Measurements from ENCODE around the gene NEO1.
A peak's percentile ranks its signal among the peaks of the same experiment; 100 is the strongest.

Gene NEO1

GRCh38 chr15:73323374-73323955 is 271.2 kb downstream of the NEO1 start:
- peaks cover 21% of the 10 kb centered on the region for H3K36me3 ChIP-seq (ENCODE audit: control insufficient read depth, insufficient read depth, low read length)

DNA sequence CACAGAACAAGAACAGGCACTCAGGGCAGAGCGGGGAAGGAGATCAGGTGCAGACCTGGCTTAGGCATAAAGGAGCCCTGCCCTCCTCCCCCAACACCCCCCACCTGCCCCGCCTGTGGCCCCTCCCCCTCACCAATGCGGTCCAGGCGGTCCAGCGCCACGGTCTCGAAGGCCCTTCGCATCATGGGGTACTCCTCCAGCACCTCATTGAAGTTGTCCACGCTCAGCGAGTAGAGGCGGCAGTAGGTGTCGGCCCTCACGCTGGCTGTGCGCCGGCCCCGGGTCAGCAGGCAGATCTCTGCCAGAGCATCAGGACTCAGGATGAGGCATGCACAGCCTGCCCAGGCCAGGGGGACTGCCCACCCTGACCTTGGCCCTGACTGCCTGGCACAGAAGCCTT is 271.7 kb downstream of the NEO1 start:
- Histone ChIP-seq H3K9me3 (ENCODE audit: control insufficient read depth, insufficient read depth, low read length) (no peaks in the 10 kb centered on the region), H3K36me3 (ENCODE audit: control insufficient read depth, insufficient read depth, low read length) (peaks cover 24% of the 10 kb centered on the region), H3K9ac (ENCODE audit: low read depth, low read length) (no peak overlapping the region)

More at GRCh38 chr15:73323374-73323955, 271.2 kb downstream of the NEO1 start:
- H3K4me3 ChIP-seq (ENCODE audit: low read depth, low read length): no peak overlapping the region
- H3K4me1 ChIP-seq (ENCODE audit: control insufficient read depth, insufficient read depth, low read length): no peaks in the 10 kb centered on the region
- H3K9ac ChIP-seq (ENCODE audit: low read depth, low read length): no peak overlapping the region
- no peaks in the 10 kb centered on the region for H3K27me3 ChIP-seq (ENCODE audit: control insufficient read depth, insufficient read depth, low read length)
- no peak overlapping the region for H3K27ac ChIP-seq (ENCODE audit: low read depth, low read length)
- no peaks in the 10 kb centered on the region for H3K9me3 ChIP-seq (ENCODE audit: control insufficient read depth, insufficient read depth, low read length)

DNA sequence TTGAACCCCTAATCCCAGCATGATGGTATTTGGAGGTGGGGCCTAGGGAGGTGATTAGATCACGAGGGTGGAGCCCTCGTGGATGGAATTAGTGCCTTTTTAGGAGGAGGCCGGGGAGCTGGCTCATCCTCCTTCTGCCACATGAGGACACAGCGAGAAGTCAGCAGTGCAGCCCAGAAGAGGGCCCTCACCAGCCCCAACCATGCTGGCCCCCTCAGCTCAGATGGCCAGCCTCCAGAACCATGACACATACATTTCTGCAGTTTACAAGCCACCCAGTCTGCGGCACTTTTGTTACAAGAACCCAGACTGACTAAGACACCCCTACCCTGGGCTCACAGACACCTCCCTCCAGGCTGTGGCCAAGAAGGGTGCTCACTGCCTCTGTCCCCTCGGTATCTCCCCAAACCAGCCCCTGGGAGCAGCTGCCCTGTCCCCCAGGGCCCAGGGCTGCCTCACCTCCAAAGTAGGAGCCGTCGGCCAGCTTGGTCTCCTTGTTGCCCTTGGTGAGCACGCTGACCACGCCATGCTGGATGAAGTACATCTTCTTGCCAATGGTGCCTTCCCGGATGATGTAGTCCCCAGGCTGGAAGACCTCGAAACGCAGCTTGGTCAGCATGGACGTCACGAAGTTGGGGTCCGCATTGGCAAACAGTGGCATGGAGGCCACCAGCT is 272.4 kb downstream of the NEO1 start:
- Histone ChIP-seq H3K4me3 (ENCODE audit: low read depth, low read length) (no peak overlapping the region), H3K27ac (ENCODE audit: low read depth, low read length) (no peak overlapping the region), H3K36me3 (ENCODE audit: control insufficient read depth, insufficient read depth, low read length) (peaks cover 24% of the 10 kb centered on the region), H3K9ac (ENCODE audit: low read depth, low read length) (no peak overlapping the region), H3K4me1 (ENCODE audit: control insufficient read depth, insufficient read depth, low read length) (no peaks in the 10 kb centered on the region), H3K27me3 (ENCODE audit: control insufficient read depth, insufficient read depth, low read length) (no peaks in the 10 kb centered on the region), H3K9me3 (ENCODE audit: control insufficient read depth, insufficient read depth, low read length) (no peaks in the 10 kb centered on the region)

More for the DNA sequence above, 271.7 kb downstream of the NEO1 start:
- Histone ChIP-seq H3K27me3 (ENCODE audit: control insufficient read depth, insufficient read depth, low read length) (no peaks in the 10 kb centered on the region), H3K4me1 (ENCODE audit: control insufficient read depth, insufficient read depth, low read length) (no peaks in the 10 kb centered on the region), H3K4me3 (ENCODE audit: low read depth, low read length) (no peak overlapping the region), H3K27ac (ENCODE audit: low read depth, low read length) (no peak overlapping the region)

GRCh38 chr15:73325191-73325861 is 273.1 kb downstream of the NEO1 start:
- Histone ChIP-seq H3K9ac (ENCODE audit: low read depth, low read length) (no peak overlapping the region), H3K27ac (ENCODE audit: low read depth, low read length) (no peak overlapping the region), H3K36me3 (ENCODE audit: control insufficient read depth, insufficient read depth, low read length) (peaks cover 24% of the 10 kb centered on the region), H3K9me3 (ENCODE audit: control insufficient read depth, insufficient read depth, low read length) (no peaks in the 10 kb centered on the region), H3K27me3 (ENCODE audit: control insufficient read depth, insufficient read depth, low read length) (no peaks in the 10 kb centered on the region), H3K4me1 (ENCODE audit: control insufficient read depth, insufficient read depth, low read length) (no peaks in the 10 kb centered on the region), H3K4me3 (ENCODE audit: low read depth, low read length) (no peak overlapping the region)

GRCh38 chr15:73326157-73326556 is 273.9 kb downstream of the NEO1 start:
- Histone ChIP-seq H3K9me3 (ENCODE audit: control insufficient read depth, insufficient read depth, low read length) (no peaks in the 10 kb centered on the region), H3K9ac (ENCODE audit: low read depth, low read length) (no peak overlapping the region), H3K36me3 (ENCODE audit: control insufficient read depth, insufficient read depth, low read length) (peaks cover 24% of the 10 kb centered on the region), H3K27me3 (ENCODE audit: control insufficient read depth, insufficient read depth, low read length) (no peaks in the 10 kb centered on the region), H3K27ac (ENCODE audit: low read depth, low read length) (no peak overlapping the region), H3K4me3 (ENCODE audit: low read depth, low read length) (no peak overlapping the region), H3K4me1 (ENCODE audit: control insufficient read depth, insufficient read depth, low read length) (no peaks in the 10 kb centered on the region)

DNA sequence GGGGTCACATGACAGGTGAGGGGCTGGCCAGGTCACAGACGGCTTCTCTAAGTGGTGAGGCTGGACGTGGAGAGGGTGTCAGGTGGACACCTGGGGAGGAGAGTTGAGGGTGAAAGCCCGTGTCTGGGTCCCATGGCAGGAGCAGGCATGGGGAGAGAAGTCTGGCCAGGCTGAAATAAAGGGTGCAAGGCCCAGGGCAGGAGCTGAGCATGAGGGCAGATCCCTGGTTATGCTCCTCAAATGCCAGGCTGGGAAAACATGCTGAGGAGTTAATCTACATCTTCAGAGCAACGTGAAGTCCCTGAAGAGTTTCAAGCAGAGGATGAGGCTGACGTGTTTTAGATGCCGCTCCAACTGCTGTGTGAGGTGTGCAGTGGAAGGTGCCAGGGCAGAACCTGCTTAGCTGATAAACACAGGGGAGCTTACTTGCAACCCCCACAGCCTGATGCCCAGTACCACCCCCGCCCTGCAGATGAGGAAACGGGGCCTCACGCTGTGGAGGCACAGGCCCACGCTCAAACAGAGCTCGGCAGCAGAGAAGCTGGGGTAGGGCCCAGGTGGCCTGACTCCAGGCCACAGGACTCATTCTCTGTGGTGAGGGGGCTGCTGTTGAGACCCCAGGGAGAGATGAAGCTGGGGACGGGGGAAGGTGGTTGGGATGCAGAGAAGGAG is 276.0 kb downstream of the NEO1 start:
- Histone ChIP-seq H3K36me3 (ENCODE audit: control insufficient read depth, insufficient read depth, low read length) (peaks cover 25% of the 10 kb centered on the region), H3K9ac (ENCODE audit: low read depth, low read length) (no peak overlapping the region), H3K27ac (ENCODE audit: low read depth, low read length) (no peak overlapping the region), H3K9me3 (ENCODE audit: control insufficient read depth, insufficient read depth, low read length) (no peaks in the 10 kb centered on the region), H3K4me1 (ENCODE audit: control insufficient read depth, insufficient read depth, low read length) (no peaks in the 10 kb centered on the region), H3K27me3 (ENCODE audit: control insufficient read depth, insufficient read depth, low read length) (no peaks in the 10 kb centered on the region), H3K4me3 (ENCODE audit: low read depth, low read length) (no peak overlapping the region)

DNA sequence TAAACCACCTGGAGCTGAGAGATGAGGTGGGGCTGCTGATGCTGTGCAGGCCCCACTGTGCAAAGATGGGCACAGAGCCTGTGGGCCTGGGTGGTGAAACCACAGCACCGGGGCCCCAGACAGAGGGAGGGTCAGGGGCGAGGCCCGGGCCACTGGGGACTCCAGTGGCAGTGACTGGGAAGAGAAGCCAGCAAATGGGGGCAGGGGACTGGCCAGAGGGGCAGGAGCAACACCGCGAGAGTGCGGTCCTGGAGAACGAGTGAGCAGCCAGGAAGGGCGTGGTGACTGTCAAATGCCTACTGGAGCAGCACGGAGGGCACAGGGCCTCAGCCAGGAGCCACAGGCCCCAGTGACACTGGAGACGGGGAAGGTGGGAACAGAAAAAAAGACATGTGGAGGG is 276.7 kb downstream of the NEO1 start:
- Histone ChIP-seq H3K36me3 (ENCODE audit: control insufficient read depth, insufficient read depth, low read length) (peaks cover 21% of the 10 kb centered on the region), H3K27ac (ENCODE audit: low read depth, low read length) (no peak overlapping the region), H3K4me3 (ENCODE audit: low read depth, low read length) (no peak overlapping the region), H3K4me1 (ENCODE audit: control insufficient read depth, insufficient read depth, low read length) (no peaks in the 10 kb centered on the region), H3K9me3 (ENCODE audit: control insufficient read depth, insufficient read depth, low read length) (no peaks in the 10 kb centered on the region), H3K9ac (ENCODE audit: low read depth, low read length) (no peak overlapping the region), H3K27me3 (ENCODE audit: control insufficient read depth, insufficient read depth, low read length) (no peaks in the 10 kb centered on the region)

DNA sequence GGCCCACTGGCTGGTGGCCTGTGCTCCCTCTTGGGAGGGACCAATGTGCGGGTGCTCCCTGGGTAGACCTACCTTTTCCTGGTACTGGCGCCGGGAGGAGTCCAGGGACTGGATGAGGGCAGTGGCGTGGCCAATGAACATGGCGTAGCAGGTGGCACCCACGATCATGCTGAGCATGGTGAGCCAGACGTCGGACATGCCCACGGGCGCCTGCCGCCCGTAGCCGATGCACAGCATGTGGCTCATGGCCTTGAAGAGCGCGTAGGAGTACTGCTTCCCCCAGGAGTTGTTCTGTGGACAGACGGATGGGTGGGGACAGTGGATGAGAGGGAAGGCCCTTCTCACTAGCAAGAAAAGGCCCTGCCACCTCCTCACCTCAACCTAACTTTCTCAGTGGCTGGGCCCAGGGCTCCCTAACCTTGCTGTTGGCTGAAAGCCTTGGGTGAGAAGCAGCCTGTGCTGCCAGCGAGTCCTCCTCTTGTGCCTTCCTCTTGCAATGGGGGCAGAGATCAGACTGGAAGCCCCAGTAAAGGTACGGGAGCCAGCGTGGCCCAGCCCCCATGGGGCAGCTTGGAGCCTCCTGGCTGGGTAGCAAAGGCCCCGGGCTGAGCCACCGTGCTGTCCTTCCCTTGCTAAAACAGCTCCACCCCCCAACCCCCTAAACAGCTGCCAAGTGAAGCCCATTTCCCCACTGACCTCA is 277.4 kb downstream of the NEO1 start:
- H3K4me3 ChIP-seq (ENCODE audit: low read depth, low read length): no peak overlapping the region
- H3K4me1 ChIP-seq (ENCODE audit: control insufficient read depth, insufficient read depth, low read length): no peaks in the 10 kb centered on the region
- no peak overlapping the region for H3K9ac ChIP-seq (ENCODE audit: low read depth, low read length)
- no peaks in the 10 kb centered on the region for H3K27me3 ChIP-seq (ENCODE audit: control insufficient read depth, insufficient read depth, low read length)
- H3K36me3 ChIP-seq (ENCODE audit: control insufficient read depth, insufficient read depth, low read length): peaks cover 18% of the 10 kb centered on the region
- H3K27ac ChIP-seq (ENCODE audit: low read depth, low read length): no peak overlapping the region
- H3K9me3 ChIP-seq (ENCODE audit: control insufficient read depth, insufficient read depth, low read length): no peaks in the 10 kb centered on the region

GRCh38 chr15:73330206-73331051 is 278.2 kb downstream of the NEO1 start:
- Histone ChIP-seq H3K9me3 (ENCODE audit: control insufficient read depth, insufficient read depth, low read length) (no peaks in the 10 kb centered on the region), H3K27ac (ENCODE audit: low read depth, low read length) (peak overlapping the region; percentile 57), H3K9ac (ENCODE audit: low read depth, low read length) (no peak overlapping the region), H3K4me3 (ENCODE audit: low read depth, low read length) (no peak overlapping the region), H3K27me3 (ENCODE audit: control insufficient read depth, insufficient read depth, low read length) (no peaks in the 10 kb centered on the region), H3K36me3 (ENCODE audit: control insufficient read depth, insufficient read depth, low read length) (peaks cover 12% of the 10 kb centered on the region; the same call in 1 of the 2 replicates), H3K4me1 (ENCODE audit: control insufficient read depth, insufficient read depth, low read length) (no peaks in the 10 kb centered on the region)

- Histone ChIP-seq H3K9ac (ENCODE audit: low read depth, low read length) (no peak overlapping the region), H3K27me3 (ENCODE audit: control insufficient read depth, insufficient read depth, low read length) (no peaks in the 10 kb centered on the region), H3K4me1 (ENCODE audit: control insufficient read depth, insufficient read depth, low read length) (no peaks in the 10 kb centered on the region), H3K9me3 (ENCODE audit: control insufficient read depth, insufficient read depth, low read length) (no peaks in the 10 kb centered on the region), H3K36me3 (ENCODE audit: control insufficient read depth, insufficient read depth, low read length) (peaks cover 12% of the 10 kb centered on the region; the same call in 1 of the 2 replicates), H3K27ac (ENCODE audit: low read depth, low read length) (no peak overlapping the region), H3K4me3 (ENCODE audit: low read depth, low read length) (no peak overlapping the region)
Measured at GRCh38 chr15:73331501-73331900, 279.2 kb downstream of the NEO1 start.
